ENCODE results near the gene KHK.

Gene KHK

GRCh38 chr2:27080603-27080936, 6.0 kb upstream of the KHK start:
- no peak for DNase-seq

- no peak for DNase-seq
Observed at GRCh38 chr2:27081984-27082772, 4.4 kb upstream of the KHK start.

GRCh38 chr2:27082773-27083409, 3.7 kb upstream of the KHK start:
- DNase-seq, result no peak

GRCh38 chr2:27083410-27084296, 2.9 kb upstream of the KHK start:
- DNase-seq, result no peak

- DNase-seq, result no peak
Observed at GRCh38 chr2:27084297-27085061, 2.1 kb upstream of the KHK start.

- DNase-seq, result no peak
Observed at GRCh38 chr2:27085062-27085672, 1.4 kb upstream of the KHK start.

GRCh38 chr2:27085673-27086089, 891 bp upstream of the KHK start:
- peak in 54 of 58 donors; percentile 13 to 79 (median 58) for DNase-seq

- peak; percentile 64 to 96 (median 92) for DNase-seq
Observed at GRCh38 chr2:27086090-27086723, 365 bp upstream of the KHK start.

- DNase-seq, result no peak
Observed at GRCh38 chr2:27087823-27088410, 1.3 kb downstream of the KHK start.

- DNase-seq, result no peak
Observed at GRCh38 chr2:27088634-27089033, 2.1 kb downstream of the KHK start.

GRCh38 chr2:27089111-27089954, 2.8 kb downstream of the KHK start:
- no peak for DNase-seq

- no peak for DNase-seq
Observed at GRCh38 chr2:27091746-27092695, 5.4 kb downstream of the KHK start.

GRCh38 chr2:27092696-27093429, 6.3 kb downstream of the KHK start:
- DNase-seq, result no peak

GRCh38 chr2:27093430-27094352, 7.1 kb downstream of the KHK start:
- DNase-seq, result no peak

- DNase-seq, result no peak
Observed at GRCh38 chr2:27094353-27094984, 7.9 kb downstream of the KHK start.

GRCh38 chr2:27095427-27095744, 8.8 kb downstream of the KHK start:
- no peak for DNase-seq

Data from anterior cingulate cortex (tissue), 58 donors.